ENCODE results near the gene ABCB10. TPM values are rescaled to one million over a fixed set of nuclear protein-coding genes. Genes with fewer than 3 reads are reported as not detected.

ABCB10 gene
- total RNA-seq, 2 experiments from 2014 or later, result 30.7 to 32.1 TPM

GRCh38 chr1:229506633-229507032, 51.9 kb downstream of the ABCB10 start:
- no peak for TF ChIP-seq CTCF (IDR thresholded peaks at IDR 0.05)
- H3K27me3 Mint-ChIP-seq, result no peaks in the 10 kb centered on the region
- peaks cover 10% of the 10 kb centered on the region for H3K36me3 Mint-ChIP-seq (ENCODE audit: low read depth)
- DNase-seq, result no peak
- no peak overlapping the region for H3K27ac Mint-ChIP-seq
- no peaks in the 10 kb centered on the region for H3K9me3 Mint-ChIP-seq
- POLR2A ChIA-PET, result no interaction called here
- peak overlapping the region; percentile 91 for H3K4me3 Mint-ChIP-seq
- intact Hi-C loops (cut with micrococcal nuclease), result no loop called here
- peaks cover 24% of the 10 kb centered on the region for H3K4me1 Mint-ChIP-seq (ENCODE audit: low read depth)
- ATAC-seq, result no peak
- CTCF ChIA-PET, result no interaction called here

- Mint-ChIP-seq H3K4me1 (ENCODE audit: low read depth) (no peaks in the 10 kb centered on the region), H3K36me3 (ENCODE audit: low read depth) (peaks cover 48% of the 10 kb centered on the region), H3K27ac (no peak overlapping the region), H3K9me3 (no peaks in the 10 kb centered on the region), H3K4me3 (no peak overlapping the region), H3K27me3 (no peaks in the 10 kb centered on the region)
- no peak for TF ChIP-seq CTCF (IDR thresholded peaks at IDR 0.05)
- ChIA-PET POLR2A (interaction anchor here (1.2 kb wide), 1 partner anchor 12 kb away, joined by 3 read pairs; no protein-coding TSS in a partner anchor), CTCF (interaction anchor here (0.8 to 4.9 kb wide), 3 partner anchors 14 to 237 kb away, joined by 3 to 28 read pairs (median 13); no protein-coding TSS in a partner anchor)
- DNase-seq (no peak), ATAC-seq (no peak)
- intact Hi-C loops (cut with micrococcal nuclease), result no loop called here
These were observed 62.7 kb downstream of the ABCB10 start for GRCh38 chr1:229495782-229496181.

- no peak for DNase-seq
- CTCF ChIA-PET, result interaction anchor here (0.8 to 1.4 kb wide), 3 partner anchors 228 to 259 kb away, joined by 4 to 7 read pairs (median 4); no protein-coding TSS in a partner anchor
- H3K27me3 Mint-ChIP-seq, result no peaks in the 10 kb centered on the region
- no peak overlapping the region for H3K4me3 Mint-ChIP-seq
- no peak for ATAC-seq
- intact Hi-C loops (cut with micrococcal nuclease), result loop anchor here (10.0 kb wide), 1 partner anchor 232 kb away; no protein-coding TSS in a partner anchor
- POLR2A ChIA-PET, result interaction anchor here (0.6 kb wide), 1 partner anchor 9 kb away, joined by 3 read pairs; no protein-coding TSS in a partner anchor
- TF ChIP-seq CTCF (IDR thresholded peaks at IDR 0.05), result no peak
- H3K36me3 Mint-ChIP-seq (ENCODE audit: low read depth), result peaks cover 47% of the 10 kb centered on the region
- no peak overlapping the region for H3K27ac Mint-ChIP-seq
- H3K9me3 Mint-ChIP-seq, result no peaks in the 10 kb centered on the region
- peaks cover 1% of the 10 kb centered on the region for H3K4me1 Mint-ChIP-seq (ENCODE audit: low read depth)
These were observed 71.3 kb downstream of the ABCB10 start for GRCh38 chr1:229487181-229487580.

GRCh38 chr1:229485318-229485717, 73.2 kb downstream of the ABCB10 start:
- no peak for ATAC-seq
- H3K4me3 Mint-ChIP-seq, result no peak overlapping the region
- no peaks in the 10 kb centered on the region for H3K9me3 Mint-ChIP-seq
- no peaks in the 10 kb centered on the region for H3K27me3 Mint-ChIP-seq
- intact Hi-C loops (cut with micrococcal nuclease), result loop anchor here (10.0 kb wide), 1 partner anchor 231 kb away; no protein-coding TSS in a partner anchor
- peaks cover 3% of the 10 kb centered on the region for H3K4me1 Mint-ChIP-seq (ENCODE audit: low read depth)
- no peak overlapping the region for H3K27ac Mint-ChIP-seq
- ChIA-PET POLR2A (no interaction called here), CTCF (interaction anchor here (7.0 kb wide), 1 partner anchor 229 kb away, joined by 100 read pairs; no protein-coding TSS in a partner anchor)
- no peak for TF ChIP-seq CTCF (IDR thresholded peaks at IDR 0.05)
- H3K36me3 Mint-ChIP-seq (ENCODE audit: low read depth), result peaks cover 52% of the 10 kb centered on the region
- DNase-seq, result no peak

- Mint-ChIP-seq H3K27me3 (no peaks in the 10 kb centered on the region), H3K4me1 (ENCODE audit: low read depth) (peaks cover 9% of the 10 kb centered on the region), H3K36me3 (ENCODE audit: low read depth) (peaks cover 51% of the 10 kb centered on the region), H3K9me3 (no peaks in the 10 kb centered on the region), H3K27ac (no peak overlapping the region), H3K4me3 (no peak overlapping the region)
- ATAC-seq (no peak), DNase-seq (no peak)
- CTCF ChIA-PET, result interaction anchor here (0.8 to 7.0 kb wide), 32 partner anchors 9 to 791 kb away, joined by 3 to 100 read pairs (median 4); partner anchors contain the start of gene NUP133
- TF ChIP-seq CTCF (IDR thresholded peaks at IDR 0.05), result no peak
- intact Hi-C loops (cut with micrococcal nuclease), result loop anchor here (10.0 kb wide), 1 partner anchor 228 kb away; no protein-coding TSS in a partner anchor
- POLR2A ChIA-PET, result interaction anchor here (1.2 kb wide), 1 partner anchor 143 kb away, joined by 3 read pairs; no protein-coding TSS in a partner anchor
These were observed 76.0 kb downstream of the ABCB10 start for GRCh38 chr1:229482511-229482910.

All from activated CD8-positive, alpha-beta T cell treated with anti-CD3 and anti-CD28 coated beads for 36 hours (primary cell).